Astrocyte (in vitro differentiated cells and primary cell): ENCODE data around the gene SLC38A8. TPM values are rescaled to one million over a fixed set of nuclear protein-coding genes. Genes with fewer than 3 reads are reported as not detected.

Experiments
- DNase-seq: peaks from one replicate; pipeline ENCODE4 v3.0.0-alpha.2; 2010; ENCODE audit warnings: low read depth
- FAIRE-seq: peaks from 2 replicates; lab custom pipeline; 2011; peaks lifted over from hg19 to GRCh38; lab: Jason Lieb, UNC
- H2AFZ ChIP-seq: 2 replicates; pipeline ENCODE4 v1.6.0; 2012; ENCODE audit warnings: low read depth, low read length, inconsistent platforms
- H3K27ac ChIP-seq: 2 replicates; pipeline ENCODE4 v1.5.1; 2011; ENCODE audit warnings: low read depth, low read length, inconsistent platforms
- H3K27me3 ChIP-seq: 2 replicates; pipeline ENCODE4 v1.6.0; 2011; ENCODE audit warnings: low read length, inconsistent platforms; ENCODE audit not compliant: insufficient read depth
- H3K36me3 ChIP-seq: 2 replicates; pipeline ENCODE4 v1.5.1; 2011; ENCODE audit warnings: low read length, inconsistent platforms; ENCODE audit not compliant: insufficient read depth
- H3K4me1 ChIP-seq: 2 replicates; pipeline ENCODE4 v1.5.1; 2011; ENCODE audit warnings: low read length, inconsistent platforms; ENCODE audit not compliant: insufficient read depth
- H3K4me2 ChIP-seq: 2 replicates; pipeline ENCODE4 v1.6.0; 2012; ENCODE audit warnings: low read length, inconsistent platforms
- H3K4me3 ChIP-seq: 2 replicates; pipeline ENCODE4 v1.5.1; 2011; ENCODE audit warnings: low read depth, mild to moderate bottlenecking, low read length, inconsistent platforms; ENCODE audit not compliant: insufficient read depth
- H3K79me2 ChIP-seq: 2 replicates; pipeline ENCODE4 v1.6.0; 2012; ENCODE audit warnings: mild to moderate bottlenecking, low read length, inconsistent platforms; ENCODE audit not compliant: insufficient read depth
- H3K9ac ChIP-seq: 2 replicates; pipeline ENCODE4 v1.6.0; 2012; ENCODE audit warnings: mild to moderate bottlenecking, low read length, inconsistent platforms
- H3K9me3 ChIP-seq: 2 replicates; pipeline ENCODE4 v1.5.1; 2012; ENCODE audit warnings: low read depth, mild to moderate bottlenecking, low read length, inconsistent platforms; ENCODE audit not compliant: insufficient read depth
- H4K20me1 ChIP-seq: 2 replicates; pipeline ENCODE4 v1.6.0; 2012; ENCODE audit warnings: low read length, inconsistent platforms; ENCODE audit not compliant: insufficient read depth
- H3K27ac Mint-ChIP-seq: one replicate; pipeline ENCODE4 v1.8.0; 2021; ENCODE audit warnings: mild to moderate bottlenecking, mixed read lengths; ENCODE audit not compliant: unreplicated experiment
- H3K27me3 Mint-ChIP-seq: one replicate; pipeline ENCODE4 v1.8.0; 2021; ENCODE audit warnings: low read depth, mixed read lengths; ENCODE audit not compliant: unreplicated experiment
- H3K36me3 Mint-ChIP-seq: one replicate; pipeline ENCODE4 v1.8.0; 2021; ENCODE audit warnings: low read depth, mixed read lengths; ENCODE audit not compliant: unreplicated experiment
- H3K4me1 Mint-ChIP-seq: one replicate; pipeline ENCODE4 v1.8.0; 2021; ENCODE audit warnings: low read depth, mixed read lengths; ENCODE audit not compliant: unreplicated experiment
- H3K4me3 Mint-ChIP-seq: one replicate; pipeline ENCODE4 v1.8.0; 2021; ENCODE audit warnings: mild to moderate bottlenecking, moderate library complexity, mixed read lengths; ENCODE audit not compliant: unreplicated experiment
- H3K9me3 Mint-ChIP-seq: one replicate; pipeline ENCODE4 v1.8.0; 2021; ENCODE audit warnings: mild to moderate bottlenecking, mixed read lengths; ENCODE audit not compliant: unreplicated experiment
- EZH2 ChIP-seq: IDR thresholded peaks from 2 replicates; pipeline ENCODE4 v1.6.1; 2012; ENCODE audit warnings: mild to moderate bottlenecking, low read length, inconsistent platforms; ENCODE audit not compliant: insufficient read depth
- total RNA-seq: library from RNA; stranded (reverse); gene quantifications from 2 replicates; pipeline ENCODE4 v1.2.1, GENCODE V29; 2021
- TF ChIP-seq, protein P1 (sequence below): IDR thresholded peaks from 2 replicates; pipeline ENCODE4 v1.5.1; 2011; ENCODE audit warnings: low read depth, mild to moderate bottlenecking, inconsistent platforms, low read length, moderate library complexity; ENCODE audit not compliant: insufficient read depth

Gene SLC38A8
- total RNA-seq, 1 donor from 2014 or later, result not detected

- H3K27ac ChIP-seq, result no peak overlapping the region
- Mint-ChIP-seq H3K4me1 (peaks cover 2% of the 10 kb centered on the region), H3K27ac (no peak overlapping the region), H3K4me3 (no peak overlapping the region), H3K27me3 (peaks cover 17% of the 10 kb centered on the region), H3K9me3 (no peaks in the 10 kb centered on the region), H3K36me3 (peaks cover 5% of the 10 kb centered on the region)
- no peak overlapping the region for H3K4me3 ChIP-seq
- DNase-seq (no peak), FAIRE-seq (no peak)
- no peak overlapping the region for H2AFZ ChIP-seq
- no peaks in the 10 kb centered on the region for H3K4me1 ChIP-seq
- H3K4me2 ChIP-seq, result no peak overlapping the region
- H3K79me2 ChIP-seq, result no peaks in the 10 kb centered on the region
- no peak overlapping the region for H3K9ac ChIP-seq
- H3K9me3 ChIP-seq, result no peaks in the 10 kb centered on the region
- H3K27me3 ChIP-seq, result peaks cover 27% of the 10 kb centered on the region
- TF ChIP-seq, protein P1, sequence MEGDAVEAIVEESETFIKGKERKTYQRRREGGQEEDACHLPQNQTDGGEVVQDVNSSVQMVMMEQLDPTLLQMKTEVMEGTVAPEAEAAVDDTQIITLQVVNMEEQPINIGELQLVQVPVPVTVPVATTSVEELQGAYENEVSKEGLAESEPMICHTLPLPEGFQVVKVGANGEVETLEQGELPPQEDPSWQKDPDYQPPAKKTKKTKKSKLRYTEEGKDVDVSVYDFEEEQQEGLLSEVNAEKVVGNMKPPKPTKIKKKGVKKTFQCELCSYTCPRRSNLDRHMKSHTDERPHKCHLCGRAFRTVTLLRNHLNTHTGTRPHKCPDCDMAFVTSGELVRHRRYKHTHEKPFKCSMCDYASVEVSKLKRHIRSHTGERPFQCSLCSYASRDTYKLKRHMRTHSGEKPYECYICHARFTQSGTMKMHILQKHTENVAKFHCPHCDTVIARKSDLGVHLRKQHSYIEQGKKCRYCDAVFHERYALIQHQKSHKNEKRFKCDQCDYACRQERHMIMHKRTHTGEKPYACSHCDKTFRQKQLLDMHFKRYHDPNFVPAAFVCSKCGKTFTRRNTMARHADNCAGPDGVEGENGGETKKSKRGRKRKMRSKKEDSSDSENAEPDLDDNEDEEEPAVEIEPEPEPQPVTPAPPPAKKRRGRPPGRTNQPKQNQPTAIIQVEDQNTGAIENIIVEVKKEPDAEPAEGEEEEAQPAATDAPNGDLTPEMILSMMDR, result no peak
- TF ChIP-seq EZH2, result no peak
- no peaks in the 10 kb centered on the region for H3K36me3 ChIP-seq
- H4K20me1 ChIP-seq, result peaks cover 8% of the 10 kb centered on the region
Measured at GRCh38 chr16:84045001-84045817, 2.6 kb upstream of the SLC38A8 start.

- peaks cover 24% of the 10 kb centered on the region for H3K27me3 Mint-ChIP-seq
- no peak overlapping the region for H3K4me3 Mint-ChIP-seq
- FAIRE-seq (no peak), DNase-seq (no peak)
- peak overlapping the region; percentile 63 for H3K27ac Mint-ChIP-seq
- Histone ChIP-seq H4K20me1 (peaks cover 6% of the 10 kb centered on the region), H3K27me3 (peaks cover 33% of the 10 kb centered on the region), H2AFZ (no peak overlapping the region), H3K4me2 (no peak overlapping the region), H3K4me3 (no peak overlapping the region), H3K27ac (no peak overlapping the region), H3K36me3 (no peaks in the 10 kb centered on the region), H3K4me1 (no peaks in the 10 kb centered on the region), H3K9me3 (no peaks in the 10 kb centered on the region), H3K79me2 (no peaks in the 10 kb centered on the region), H3K9ac (no peak overlapping the region)
- H3K36me3 Mint-ChIP-seq, result peaks cover 5% of the 10 kb centered on the region
- TF ChIP-seq, protein P1, result no peak
- no peak for TF ChIP-seq EZH2
- H3K4me1 Mint-ChIP-seq, result peaks cover 2% of the 10 kb centered on the region
- no peaks in the 10 kb centered on the region for H3K9me3 Mint-ChIP-seq
Measured at GRCh38 chr16:84044118-84044488, 1.5 kb upstream of the SLC38A8 start.
